SK-N-DZ (cell line): ENCODE data around the gene SHROOM3. TPM values are rescaled to one million over a fixed set of nuclear protein-coding genes. Genes with fewer than 3 reads are reported as not detected.
"Not testable (repeated sequence)": the region's sequence is repeated elsewhere in the genome, so short reads cannot be mapped to it uniquely, and the experiment has no call there.

ENCODE experiments used
- DNase-seq: peaks from one replicate; pipeline ENCODE4 v3.0.0-alpha.2; 2015; ENCODE audit warnings: low spot score
- polyA plus RNA-seq, 2 experiments: library from polyadenylated mRNA; depleted of rRNA; stranded (reverse); fragments of >200 nt; gene quantifications; 2 replicates each; pipeline ENCODE4 v1.2.3, GENCODE V29; 2014

Gene SHROOM3
- polyA plus RNA-seq (2014; cell fraction: cytosol; rRNA removed), result 5.9 and 9.4 TPM in 2 replicates
- 3.2 TPM in 2 replicates for polyA plus RNA-seq (2014; cell fraction: nucleus; rRNA removed)

DNA sequence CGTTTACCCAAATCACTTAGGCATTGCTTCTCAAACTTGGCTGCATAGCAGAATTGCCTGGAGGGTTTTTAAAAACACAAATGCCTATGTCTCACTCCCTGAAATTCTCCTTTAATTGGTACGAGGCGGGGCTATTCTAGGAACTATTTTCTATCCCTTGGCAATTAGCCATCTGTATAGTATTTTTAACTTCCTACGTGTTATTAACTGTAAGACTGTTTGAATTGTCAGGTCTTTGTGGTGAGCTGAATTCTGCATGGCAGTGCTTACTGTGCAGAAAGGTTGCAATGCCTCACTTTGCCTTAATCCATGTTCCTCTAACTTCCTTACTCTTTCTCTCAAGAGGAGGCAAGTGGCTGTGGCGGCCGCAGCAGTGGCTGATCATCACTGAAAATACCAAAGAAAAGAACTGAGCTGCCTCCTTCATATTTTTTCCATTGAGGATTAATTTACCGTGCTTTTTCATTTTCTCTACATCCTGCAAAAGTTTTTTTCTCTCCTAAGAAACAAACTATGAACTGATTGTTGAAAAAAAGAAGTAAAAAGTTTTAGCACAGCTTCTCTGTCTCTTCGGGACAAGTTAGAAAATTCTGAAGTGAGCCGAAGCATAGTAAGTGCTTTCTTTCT, at the start of gene SHROOM3:
Gene SHROOM3 (plus strand): TSS at position 329 of the 627 bp plus-strand sequence. CDS start 824 bp downstream, outside the sequence.
- DNase-seq, result no peak

DNA sequence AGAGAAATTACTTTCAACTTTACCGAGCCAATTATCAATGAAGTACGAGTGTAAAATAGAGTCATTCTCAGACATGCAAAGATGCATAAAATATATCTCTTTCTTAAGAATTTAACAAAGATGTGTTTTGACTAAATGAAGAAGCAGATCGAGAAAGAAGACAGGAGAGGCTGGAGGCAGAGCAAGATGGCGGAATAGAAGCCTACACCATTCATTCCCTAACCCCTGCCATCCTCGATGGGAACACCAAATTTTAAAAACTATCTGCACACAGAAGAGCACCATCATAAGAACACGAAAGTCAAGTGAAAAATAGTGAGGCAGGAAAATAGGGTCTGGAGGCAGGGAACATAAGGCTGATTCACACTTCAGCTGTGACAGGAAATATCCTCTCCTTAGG, 49.1 kb upstream of the SHROOM3 start:
- no peak for DNase-seq

DNA sequence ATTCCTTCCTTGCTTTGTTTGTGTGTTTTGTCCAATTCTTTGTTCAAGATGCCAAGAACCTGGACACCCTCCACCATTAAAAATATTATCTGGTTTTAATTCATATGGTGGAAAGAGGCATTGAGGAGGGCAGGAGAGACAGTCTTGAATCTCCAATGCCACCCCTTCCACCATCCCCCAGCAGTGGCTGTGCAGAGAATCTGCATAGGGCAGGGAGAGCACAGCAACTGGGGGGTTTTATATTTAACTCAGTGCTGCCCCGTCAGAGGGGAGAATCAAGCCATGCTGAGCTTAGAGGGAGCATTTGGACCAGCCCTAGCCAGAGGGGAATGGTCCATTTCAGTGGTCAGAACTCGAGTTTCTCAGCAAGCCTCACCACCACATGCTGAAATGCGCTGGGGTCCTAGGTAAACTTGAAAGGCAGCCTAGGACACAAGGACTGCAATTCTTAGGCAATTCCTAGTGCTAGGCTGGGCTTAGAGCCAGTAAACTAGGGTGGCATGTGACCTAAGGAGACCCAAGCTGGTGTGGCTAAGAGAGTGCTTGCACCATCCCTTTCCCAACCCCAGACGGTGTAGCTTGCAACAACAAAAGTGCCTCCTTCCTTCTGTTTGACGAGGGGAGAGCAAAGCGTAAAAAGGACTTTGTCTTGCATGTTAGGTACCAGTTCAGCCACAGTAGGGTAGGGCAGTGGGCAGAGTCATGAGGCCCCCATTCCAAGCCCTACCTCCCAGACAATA, 48.3 kb upstream of the SHROOM3 start:
- no peak for DNase-seq

DNA sequence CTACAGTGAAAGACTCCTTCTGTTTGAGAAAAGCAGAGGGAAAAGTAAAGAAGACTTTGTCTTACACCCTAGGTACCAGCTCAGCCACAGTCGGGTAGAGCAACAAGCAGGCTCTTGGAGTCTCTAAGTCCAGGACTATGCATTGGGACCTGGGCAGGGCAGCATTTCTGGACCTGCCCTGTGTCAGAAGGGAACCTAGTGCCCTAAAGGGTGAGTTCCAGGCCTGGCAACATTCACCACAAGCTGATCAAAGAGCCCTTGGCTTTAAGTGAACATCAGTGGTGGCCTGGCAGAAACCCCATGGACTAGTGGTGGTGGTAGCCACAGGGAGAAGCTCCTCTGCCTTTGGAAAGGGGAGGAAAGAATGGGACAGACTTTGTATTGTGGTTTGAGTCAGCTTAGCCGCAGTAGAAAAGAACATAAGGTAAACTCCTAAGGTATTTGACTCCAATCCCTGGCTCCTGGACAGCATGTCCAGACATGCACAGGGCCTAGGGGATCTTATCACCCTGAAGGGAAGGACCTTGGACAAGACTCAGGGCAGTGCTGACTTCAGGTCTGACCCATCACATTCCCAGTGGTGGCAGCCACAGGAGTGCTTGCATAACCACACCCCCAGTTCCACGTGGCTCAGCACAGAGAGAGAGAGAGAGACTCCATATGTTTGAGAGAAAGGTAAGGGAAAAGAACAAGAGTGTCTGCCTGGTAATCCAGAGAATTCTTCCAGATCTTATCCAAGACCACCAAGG, 46.7 kb upstream of the SHROOM3 start:
- DNase-seq, result no peak

DNA sequence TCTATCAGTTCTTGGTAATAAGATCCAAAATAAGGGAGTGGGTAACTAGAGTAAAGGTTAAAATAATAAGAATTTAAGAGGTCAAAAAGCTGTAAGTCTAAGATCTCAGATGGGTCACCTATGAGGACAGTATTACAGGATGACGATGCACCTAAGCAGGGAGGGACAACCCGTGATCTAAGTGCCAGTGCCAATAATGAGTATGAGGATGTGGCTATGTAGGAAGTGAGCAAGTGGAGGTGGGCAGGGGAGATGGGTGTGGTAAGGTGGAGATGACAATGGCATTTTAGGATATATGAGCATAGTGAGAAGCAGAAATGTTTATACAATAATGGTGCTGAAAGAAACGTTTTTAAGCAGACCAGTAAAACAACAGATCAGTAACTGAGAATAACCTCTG, 33.4 kb upstream of the SHROOM3 start:
- no peak for DNase-seq

DNA sequence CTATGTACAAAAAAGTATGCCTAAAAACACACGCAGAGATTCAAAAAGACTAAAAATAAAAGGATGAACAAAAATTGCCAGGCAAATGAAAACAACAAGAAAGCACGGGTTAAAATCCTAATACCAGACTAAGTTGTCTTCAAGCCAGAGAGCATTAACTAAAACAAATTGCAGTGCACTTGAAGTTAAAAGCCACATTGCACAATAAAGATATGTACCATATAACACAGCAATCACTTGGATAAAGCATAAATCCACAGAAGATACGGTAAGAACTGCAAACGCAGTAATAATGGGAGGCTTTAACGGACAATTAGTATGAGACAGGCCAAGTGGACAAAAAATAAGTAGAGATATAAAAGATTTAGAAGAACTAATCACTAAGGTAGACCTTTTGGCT, 28.9 kb upstream of the SHROOM3 start:
- no peak for DNase-seq

DNA sequence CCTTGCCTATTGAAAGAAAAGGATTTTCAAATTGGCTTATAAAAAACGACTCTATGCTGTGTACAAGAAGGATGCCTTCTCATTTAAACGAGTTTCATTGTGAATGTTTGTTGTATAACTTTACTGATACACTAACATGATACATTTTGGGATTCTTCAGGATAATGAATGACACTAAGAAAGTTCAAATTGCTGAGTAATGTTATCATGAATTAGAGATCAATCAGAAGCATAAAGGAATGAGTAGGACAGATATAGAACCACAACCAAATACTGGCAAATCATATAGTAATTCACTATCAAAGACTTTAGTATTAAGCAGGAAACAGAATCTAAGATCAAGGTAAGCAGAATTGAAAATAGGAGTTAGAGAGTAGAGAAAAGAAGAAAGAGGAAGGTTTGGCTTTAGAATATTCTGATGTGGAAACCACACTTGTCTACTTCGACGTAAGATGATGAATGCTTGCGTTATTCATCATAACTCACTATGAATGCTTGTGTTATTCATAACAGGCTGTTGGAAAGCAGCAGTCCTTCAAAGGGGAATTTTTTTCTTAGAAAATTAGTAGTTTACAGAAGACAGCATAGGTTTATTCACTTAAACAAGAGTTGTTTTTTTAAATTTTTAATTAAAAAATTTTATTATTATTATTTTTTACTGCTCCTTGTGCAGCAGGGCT, 27.4 kb upstream of the SHROOM3 start:
- DNase-seq, result no peak

DNA sequence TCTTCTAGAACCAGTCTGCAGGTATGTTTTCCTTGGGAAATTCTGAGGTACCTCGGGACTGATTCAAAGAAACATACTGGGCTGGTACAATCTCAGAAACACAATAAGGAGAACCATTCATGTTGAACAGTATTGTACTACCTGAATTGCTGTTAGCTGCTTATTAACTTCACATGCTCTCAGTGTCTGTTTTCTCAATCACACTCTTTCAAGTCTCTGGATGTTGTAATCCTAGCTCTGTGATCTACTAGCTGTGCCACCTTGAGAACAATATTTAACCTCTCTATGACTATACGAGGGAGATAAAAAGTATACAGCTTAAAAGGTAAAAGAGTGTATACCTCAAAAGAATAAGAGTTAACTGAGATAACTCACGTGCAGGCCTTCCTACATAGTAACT, 24.4 kb upstream of the SHROOM3 start:
- no peak for DNase-seq

DNA sequence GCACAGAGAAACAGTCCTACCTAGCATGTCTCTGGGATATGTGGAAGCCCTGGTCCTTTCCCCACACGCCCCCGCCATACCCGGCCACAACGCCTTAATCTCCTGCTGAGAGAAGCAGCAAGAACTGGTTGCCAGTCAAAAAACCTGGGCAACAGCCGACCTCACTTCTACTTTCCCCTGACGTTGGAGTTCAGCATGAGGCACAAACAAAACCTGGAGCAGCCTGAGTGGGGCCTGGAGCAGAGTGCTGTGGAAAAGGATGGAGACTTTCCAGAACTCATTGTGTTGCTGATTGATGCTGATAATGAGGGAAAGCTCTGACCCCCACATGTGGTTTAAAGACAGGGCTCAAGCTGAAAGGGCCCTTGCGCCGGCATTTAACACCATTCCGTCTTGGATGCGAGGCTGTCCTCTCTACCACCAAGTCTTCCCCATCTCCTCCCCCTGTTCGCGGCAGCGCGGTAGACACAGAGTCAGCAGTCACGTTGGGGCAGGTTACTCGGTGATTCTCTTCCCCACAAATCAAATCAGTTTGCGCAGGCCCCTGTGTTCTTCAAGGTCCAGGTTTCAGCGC, 14.8 kb upstream of the SHROOM3 start:
- DNase-seq, result no peak

DNA sequence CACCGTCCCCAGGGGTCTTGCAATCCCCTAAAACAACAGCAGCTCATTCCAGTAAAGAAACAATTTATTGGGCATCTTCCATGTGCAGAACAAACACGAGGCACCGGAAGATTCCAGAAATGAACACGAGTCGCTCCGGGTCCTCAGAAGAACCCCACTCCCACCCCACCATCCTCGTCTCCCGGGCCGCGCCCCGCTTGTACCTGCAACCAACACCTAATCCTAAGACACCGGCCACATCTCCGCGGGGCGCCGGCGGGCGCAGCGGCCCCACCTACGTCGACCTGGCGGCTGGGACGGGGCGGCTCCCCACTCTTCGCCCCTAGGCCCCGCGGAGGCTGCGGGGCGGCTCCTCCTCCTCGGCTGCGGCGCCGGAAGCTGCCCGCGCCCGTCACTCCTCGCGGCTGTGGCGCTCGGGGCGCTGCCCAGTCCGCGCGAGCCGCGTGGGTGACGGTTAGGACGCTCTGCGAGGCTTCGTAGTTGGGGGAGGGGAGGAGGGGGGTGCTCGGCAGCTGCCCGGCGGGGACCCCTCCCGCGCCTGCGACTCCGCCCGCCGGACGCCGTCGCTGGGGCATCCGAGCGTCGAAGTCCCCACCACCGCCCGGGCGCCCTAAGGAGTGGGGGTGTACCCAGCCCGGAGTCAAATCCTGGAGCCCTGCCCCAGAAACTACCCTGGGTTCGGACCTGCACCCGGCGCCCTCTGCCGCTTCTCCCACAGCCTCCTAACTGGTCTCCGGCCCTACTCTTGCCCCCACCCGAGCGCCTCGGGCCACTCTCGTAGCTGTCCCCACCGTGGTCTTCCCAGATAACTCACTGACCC, 14.1 kb upstream of the SHROOM3 start, which contains the start of gene CCDC158:
Gene CCDC158 (minus strand): TSS at position 380 of the 820 bp plus-strand sequence. CDS start 17,934 bp downstream, outside the sequence.
- DNase-seq, result no peak

DNA sequence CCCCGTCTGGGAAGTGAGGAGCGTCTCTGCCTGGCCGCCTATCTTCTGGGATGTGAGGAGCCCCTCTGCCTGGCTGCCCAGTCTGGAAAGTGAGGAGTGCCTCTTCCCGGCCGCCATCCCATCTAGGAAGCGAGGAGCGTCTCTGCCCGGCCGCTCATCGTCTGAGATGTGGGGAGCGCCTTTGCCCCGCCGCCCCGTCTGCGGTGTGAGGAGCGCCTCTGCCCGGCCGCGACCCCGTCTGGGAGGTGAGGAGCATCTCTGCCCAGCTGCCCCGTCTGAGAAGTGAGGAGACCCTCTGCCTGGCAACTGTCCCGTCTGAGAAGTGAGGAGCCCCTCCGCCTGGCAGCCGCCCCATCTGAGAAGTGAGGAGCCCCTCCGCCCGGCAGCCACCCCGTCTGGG, 11.9 kb upstream of the SHROOM3 start:
- not testable (repeated sequence) for DNase-seq

DNA sequence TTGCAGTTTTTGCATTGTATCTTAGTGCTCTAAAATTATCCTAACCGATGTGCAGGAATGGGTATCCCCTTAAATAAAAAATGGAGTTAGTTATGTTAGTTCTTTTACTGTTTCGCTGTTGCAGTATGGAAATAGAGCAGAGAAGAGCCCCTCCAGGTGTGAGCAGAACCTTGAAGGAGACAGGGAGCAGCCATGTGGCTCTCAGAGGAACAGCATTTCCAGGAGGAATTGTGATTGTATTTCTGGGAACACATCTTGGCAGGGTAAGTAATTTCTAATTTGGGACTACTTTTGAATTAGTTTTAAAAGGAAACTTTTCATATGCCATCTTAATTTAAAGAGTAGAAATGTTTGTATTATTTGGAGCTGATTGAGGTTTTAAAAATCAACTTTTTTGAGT, 8.8 kb upstream of the SHROOM3 start:
- DNase-seq, result no peak

DNA sequence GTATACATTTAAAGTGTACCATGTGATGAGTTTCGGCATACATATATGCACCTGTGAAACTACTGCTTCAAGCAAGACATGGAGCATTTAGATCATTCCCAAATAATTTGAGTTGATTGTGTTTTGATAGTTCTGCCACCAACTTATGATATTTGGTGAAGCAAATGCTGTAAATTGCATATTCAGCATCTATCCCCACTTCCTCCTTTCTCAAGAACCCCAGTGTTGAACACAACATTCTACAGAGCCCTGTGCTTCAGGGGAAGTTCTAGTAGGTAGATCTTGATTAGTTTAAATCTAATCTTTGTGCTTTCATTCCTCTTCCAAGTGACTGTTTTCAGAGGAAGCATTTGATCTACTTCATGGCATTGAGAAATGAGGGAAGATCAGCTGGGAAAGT, 5.4 kb upstream of the SHROOM3 start:
- no peak for DNase-seq

DNA sequence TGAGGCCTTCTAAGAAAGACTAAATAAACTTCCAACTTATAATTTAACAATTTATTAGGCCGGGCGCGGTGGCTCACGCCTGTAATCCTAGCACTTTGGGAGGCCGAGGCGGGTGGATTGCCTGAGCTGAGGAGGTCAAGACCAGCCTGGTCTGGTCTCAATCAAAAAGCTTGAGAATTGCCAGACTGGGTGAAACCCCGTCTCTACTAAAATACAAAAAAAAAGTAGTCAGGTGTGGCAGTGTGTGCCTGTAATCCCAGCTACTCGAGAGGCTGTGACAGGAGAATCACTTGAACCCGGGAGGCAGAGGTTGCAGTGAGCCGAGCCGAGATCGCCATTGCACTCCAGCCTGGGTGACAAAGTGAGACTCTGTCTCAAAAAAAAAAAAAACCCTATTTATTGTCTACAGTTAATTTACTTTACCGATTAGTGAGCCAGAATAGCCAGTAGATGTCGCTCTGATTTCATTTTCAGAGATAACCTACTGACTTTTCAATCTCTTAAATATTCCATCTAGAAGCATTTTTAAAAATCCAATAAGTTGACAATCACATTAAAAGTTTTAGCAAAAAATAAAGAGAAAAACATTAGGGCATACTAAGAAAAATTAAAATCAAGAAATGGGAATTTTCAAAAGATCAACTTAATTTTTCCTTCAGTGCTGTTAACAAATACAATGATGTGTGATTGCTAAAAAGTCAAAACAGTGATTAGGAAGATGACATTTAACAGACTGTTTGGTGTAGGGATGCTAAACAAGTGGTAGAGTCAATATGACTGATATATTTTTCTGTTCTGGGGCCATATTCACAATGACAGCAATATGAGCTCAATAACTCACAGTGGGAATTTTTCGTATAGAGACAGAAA, 4.3 kb upstream of the SHROOM3 start:
- DNase-seq, result peak; percentile 47

DNA sequence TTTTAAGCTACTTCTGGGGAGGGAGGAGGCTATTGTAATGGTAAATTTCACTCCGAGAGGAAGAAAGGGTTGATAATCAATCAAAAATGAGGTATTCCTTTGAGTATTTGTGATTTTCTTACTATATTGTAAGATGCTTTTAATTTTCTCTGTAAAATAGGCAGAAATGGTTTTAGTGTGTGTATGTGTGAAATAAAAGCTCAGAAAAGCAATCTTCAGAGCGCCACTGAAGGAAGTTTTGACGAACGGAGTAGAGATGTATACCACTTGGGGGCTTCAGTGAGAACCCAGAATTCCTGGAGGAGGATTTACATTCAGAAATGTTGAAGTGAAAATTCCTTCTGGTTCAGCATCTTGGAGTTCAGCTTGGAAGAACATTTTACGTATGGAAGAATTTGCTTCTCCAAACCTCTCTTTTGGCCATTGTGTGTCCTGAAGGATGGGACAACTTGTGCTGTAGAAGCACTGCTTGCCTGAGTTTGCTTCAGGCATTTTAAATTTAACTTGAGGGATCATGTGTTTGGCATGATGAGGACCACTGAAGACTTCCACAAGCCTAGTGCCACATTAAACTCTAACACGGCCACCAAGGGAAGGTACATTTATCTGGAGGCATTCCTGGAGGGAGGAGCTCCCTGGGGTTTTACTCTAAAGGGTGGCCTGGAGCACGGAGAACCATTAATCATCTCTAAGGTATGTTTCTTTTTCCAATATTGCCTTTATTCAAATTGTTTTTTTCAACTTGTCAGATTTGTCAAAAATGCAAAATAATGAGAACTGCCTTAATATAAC, 695 bp downstream of the SHROOM3 start:
- DNase-seq, result no peak

DNA sequence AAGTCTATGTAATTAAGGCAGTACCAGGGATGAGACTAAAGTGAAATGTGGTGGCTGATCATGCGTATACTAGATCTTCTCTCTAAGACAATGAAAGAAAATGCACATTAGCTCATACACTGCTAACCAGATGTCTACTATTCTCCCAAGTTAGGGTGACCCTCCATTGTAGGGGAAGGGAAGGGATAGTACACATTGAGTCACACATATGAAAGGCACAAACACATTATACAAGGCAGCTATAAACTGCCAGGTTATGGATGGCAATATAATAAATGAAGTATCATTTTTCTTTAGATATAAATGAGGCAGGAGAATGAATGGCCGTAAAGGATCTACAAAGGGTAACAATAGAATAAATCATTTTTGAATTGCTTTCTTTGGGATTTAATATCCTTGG, 4.5 kb downstream of the SHROOM3 start:
- DNase-seq, result no peak

DNA sequence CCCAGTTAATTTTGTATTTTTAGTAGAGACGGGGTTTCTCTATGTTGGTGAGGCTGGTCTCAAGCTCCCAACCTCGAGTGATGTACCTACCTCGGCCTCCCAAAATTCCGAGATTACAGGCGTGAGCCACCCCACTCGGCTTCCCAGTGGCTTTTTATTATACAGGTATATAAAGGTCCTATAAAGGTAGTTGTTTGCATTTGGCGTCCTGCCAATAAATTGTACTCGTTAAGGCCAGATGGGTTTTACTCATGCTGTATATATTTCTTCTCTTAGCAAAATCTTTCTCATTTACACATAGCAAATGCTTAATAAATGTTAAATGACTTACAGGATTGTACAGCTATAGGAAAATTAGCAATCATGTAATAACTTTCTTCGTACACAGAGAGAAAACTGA, 6.9 kb downstream of the SHROOM3 start:
- DNase-seq, result no peak

DNA sequence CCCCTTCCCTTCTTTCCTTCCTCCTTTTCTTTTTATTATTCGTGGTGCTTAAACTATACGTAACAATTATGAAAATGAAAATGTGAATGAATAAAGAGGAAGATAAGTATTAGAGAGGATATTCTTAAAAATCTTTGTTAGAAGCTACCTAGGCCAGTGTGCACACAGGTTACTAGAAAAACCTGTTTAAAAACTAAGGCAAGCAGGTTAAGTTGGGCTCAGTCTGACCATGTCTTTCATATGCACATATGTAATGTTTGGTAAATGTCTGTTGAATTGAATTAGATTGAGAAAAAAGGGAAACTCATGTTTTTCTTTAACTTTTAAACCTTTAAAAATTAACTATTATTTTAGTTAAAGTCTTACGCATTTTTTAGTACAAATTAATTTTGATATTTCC, 7.8 kb downstream of the SHROOM3 start:
- DNase-seq, result no peak

DNA sequence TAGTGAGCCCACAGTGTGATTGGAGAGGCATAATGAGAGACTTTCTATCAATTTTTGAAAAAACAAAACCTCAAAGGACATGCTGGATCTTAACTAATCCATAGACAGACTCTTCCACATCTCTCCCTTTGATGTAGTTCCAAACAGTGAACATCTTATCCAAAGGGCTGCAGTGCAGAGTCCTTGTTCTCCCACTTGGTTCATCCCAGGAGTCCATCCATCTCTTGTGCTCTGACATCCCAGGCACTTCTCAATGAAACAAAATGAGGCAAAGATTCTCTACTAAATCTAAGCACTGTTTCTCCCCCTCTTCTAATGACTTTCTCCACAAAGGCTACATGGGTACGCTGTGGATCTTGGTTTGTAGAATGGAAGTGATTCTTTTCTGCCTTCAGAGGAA, 8.3 kb downstream of the SHROOM3 start:
- no peak for DNase-seq
